OCI-LY7 (cell line): Measurements from ENCODE around the gene CYBRD1.

Experiments
- EZH2phosphoT487 ChIP-seq: fragments of 200-600 bp; sonication (generic); IDR thresholded peaks from 2 replicates; pipeline ENCODE4 v1.6.1; 2018; ENCODE audit warnings: low read depth, borderline replicate concordance, mild to moderate bottlenecking, mixed run types, antibody characterized with exemption, low read length, moderate library complexity, mixed read lengths
- TF ChIP-seq, protein P1 (sequence below): fragments of 200-600 bp; sonication (generic); conservative IDR thresholded peaks from 2 replicates; pipeline ENCODE4 v1.5.1; 2014; ENCODE audit warnings: mild to moderate bottlenecking, antibody characterized with exemption, low read length, moderate library complexity, mixed read lengths

DNA sequence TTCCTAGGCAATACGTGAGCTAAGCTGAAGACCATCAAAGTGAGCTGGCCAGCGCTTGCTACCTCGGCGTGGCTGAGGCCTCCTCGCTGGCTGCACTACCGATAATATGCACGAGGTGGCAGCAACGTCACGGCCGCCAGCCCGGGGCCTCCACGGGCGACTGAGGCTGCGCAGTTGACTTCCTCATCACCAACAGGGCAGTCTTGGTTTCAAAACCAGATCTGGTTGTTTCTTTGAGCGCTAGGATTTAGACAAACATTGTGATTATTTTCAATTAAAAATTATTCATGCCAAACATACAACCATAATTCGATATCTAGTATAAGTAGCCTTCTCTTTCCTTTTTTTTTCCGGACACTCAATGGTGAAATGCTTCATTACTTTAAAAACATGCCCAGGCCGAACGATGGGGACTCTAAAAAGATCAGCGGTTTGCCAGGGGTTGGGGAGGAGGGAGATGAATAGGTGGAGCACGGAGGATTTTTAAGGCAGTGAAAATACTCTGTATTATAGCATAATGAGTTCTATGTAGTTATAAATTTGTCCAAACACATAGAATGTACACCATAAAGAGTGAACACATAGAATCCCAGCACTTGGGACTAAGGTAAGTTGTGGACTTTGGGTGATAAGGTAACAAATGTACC lies 52.0 kb downstream of the CYBRD1 start:
- TF ChIP-seq, protein P1, sequence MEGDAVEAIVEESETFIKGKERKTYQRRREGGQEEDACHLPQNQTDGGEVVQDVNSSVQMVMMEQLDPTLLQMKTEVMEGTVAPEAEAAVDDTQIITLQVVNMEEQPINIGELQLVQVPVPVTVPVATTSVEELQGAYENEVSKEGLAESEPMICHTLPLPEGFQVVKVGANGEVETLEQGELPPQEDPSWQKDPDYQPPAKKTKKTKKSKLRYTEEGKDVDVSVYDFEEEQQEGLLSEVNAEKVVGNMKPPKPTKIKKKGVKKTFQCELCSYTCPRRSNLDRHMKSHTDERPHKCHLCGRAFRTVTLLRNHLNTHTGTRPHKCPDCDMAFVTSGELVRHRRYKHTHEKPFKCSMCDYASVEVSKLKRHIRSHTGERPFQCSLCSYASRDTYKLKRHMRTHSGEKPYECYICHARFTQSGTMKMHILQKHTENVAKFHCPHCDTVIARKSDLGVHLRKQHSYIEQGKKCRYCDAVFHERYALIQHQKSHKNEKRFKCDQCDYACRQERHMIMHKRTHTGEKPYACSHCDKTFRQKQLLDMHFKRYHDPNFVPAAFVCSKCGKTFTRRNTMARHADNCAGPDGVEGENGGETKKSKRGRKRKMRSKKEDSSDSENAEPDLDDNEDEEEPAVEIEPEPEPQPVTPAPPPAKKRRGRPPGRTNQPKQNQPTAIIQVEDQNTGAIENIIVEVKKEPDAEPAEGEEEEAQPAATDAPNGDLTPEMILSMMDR = peak; percentile 97
- no peak for TF ChIP-seq EZH2phosphoT487
